Stimulated activated CD8-positive, alpha-beta memory T cell treated with anti-CD3 and anti-CD28 coated beads, Interleukin-2, amount 100 ng/mL, for 1 hour (primary cell): ENCODE results near the gene PAGR1.
A peak's percentile ranks its signal among the peaks of the same experiment; 100 is the strongest.
"Not testable (repeated sequence)": the region's sequence is repeated elsewhere in the genome, so short reads cannot be mapped to it uniquely, and the experiment has no call there.

Experiments
- DNase-seq, 2 donors: peaks; one replicate each; pipeline ENCODE4 v3.0.0-alpha.2; 2020; ENCODE audit warnings: low read depth in 2 of 2

PAGR1 gene

DNA sequence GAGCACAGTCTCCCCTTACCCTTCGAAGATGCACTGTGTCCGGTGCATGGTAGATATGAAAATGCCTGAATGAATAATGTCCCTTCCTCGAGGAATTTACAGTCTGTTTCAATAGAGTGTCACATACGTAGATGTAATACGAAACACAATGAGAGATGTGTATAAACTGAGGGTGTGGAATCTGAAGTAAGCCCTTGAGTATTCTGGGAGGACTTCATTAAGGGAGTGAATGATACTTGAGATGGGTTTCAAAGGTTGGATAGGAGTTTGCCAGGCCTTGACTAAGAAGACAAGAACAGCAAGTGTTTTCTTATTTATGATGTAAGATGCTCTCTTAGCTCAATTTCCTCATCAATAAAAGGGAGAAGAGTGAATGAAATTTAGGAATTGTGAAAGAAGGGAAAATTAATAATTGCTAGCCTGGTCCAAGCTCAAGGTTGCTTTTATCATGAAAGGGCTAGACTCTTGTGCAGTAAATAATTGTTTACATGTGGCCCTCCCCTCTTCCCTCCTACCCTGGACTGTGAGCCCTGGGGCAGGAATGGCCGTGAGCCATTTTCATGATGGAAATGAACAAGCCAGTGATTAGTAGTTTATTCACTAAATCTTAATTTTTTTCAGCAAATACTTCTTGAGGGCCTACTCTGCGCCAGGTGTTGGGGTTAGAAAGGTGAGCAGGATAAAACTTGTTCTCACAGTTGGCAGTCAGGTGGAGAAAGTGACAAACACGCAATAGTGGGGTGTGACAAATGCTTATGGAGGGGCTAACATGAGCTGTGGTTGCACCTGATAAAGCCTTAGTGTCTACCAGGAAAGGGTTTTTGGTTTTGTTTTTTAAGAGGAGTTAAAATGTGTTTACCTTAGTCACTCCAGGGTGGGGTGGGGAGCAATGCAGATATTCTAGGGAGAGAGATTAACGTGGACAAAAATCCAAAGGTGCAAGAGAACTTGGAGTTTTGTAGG, 23.8 kb upstream of the PAGR1 start:
- DNase-seq: no peak

DNA sequence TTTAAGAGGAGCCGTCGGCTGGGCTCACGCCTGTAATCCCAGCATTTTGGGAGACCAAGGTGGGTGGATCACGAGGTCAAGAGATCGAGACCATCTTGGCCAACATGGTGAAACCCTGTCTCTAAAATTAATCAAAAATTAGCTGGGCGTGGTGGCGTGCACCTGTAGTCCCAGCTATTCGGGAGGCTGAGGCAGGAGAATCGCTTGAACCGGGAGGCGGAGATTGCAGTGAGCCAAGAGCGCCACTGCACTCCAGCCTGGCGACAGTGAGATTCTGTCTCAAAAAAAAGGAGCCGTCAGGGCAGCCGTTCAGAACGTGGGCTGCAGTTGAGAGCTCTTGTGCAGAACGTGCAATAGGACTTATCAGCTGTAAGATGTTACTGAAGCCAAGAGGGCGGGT, 22.8 kb upstream of the PAGR1 start:
- not testable (repeated sequence) for DNase-seq

DNA sequence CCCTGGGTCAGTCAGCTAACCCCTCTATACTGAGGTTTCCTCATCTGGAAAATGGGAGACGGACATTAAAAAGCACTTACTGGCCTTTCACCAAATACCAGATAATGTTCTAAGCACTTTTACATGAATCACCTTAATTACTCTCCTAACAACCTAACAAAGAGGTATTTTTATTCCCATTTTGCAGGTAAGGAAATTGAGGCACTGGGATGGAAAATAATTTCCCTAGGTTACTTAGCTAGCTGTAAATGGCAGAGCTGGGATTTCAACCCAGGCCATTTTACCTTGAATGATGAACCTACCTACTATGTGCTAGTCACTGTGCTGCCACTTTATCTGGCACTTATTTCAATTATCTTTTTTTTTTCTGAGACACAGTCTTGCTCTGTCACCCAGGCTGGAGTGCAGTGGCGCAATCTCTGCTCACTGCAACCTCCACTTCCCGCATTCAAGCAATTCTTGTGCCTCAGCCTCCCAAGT, 21.7 kb upstream of the PAGR1 start:
- no peak for DNase-seq

DNA sequence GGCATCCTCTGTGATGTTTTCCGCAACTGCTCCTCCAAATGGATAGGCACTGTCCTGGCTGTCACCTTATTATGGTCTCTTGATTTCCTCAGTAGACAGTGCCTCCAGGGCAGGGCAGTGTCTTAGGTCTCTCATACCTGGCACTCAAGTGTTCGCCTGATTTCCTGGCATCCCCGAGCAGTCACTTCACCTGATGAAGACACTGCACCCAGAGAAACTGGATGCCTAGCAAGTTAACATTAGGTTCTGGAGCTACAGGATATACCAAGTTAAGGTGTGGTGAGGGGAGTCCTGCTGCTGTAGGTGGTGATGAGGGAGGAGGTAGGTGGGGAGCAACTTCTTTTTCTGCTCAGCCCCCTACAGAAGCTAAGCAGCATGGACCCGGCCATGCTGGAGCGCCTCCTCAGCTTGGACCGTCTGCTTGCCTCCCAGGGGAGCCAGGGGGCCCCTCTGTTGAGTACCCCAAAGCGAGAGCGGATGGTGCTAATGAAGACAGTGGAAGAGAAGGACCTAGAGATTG, 13.5 kb upstream of the PAGR1 start:
- no peak for DNase-seq

DNA sequence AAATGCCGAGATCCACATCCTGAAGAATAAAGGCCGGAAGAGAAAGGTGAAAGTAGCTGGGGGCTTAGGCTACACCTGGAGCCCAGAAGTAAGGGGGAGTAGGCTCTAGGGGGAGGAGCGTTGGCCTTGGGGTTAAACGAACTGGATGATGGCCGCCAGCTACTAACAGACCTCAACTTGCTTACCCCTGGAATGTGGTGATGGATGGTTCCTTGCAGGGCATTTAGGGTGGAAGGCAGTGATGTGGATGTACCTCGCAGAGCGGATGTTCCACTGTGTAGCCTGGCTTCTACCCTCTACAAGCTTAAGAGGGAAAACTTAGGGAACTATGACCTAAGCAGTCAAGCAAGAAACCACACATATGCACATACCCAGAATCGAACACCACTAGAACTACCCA, 11.9 kb upstream of the PAGR1 start:
- no peak for DNase-seq

DNA sequence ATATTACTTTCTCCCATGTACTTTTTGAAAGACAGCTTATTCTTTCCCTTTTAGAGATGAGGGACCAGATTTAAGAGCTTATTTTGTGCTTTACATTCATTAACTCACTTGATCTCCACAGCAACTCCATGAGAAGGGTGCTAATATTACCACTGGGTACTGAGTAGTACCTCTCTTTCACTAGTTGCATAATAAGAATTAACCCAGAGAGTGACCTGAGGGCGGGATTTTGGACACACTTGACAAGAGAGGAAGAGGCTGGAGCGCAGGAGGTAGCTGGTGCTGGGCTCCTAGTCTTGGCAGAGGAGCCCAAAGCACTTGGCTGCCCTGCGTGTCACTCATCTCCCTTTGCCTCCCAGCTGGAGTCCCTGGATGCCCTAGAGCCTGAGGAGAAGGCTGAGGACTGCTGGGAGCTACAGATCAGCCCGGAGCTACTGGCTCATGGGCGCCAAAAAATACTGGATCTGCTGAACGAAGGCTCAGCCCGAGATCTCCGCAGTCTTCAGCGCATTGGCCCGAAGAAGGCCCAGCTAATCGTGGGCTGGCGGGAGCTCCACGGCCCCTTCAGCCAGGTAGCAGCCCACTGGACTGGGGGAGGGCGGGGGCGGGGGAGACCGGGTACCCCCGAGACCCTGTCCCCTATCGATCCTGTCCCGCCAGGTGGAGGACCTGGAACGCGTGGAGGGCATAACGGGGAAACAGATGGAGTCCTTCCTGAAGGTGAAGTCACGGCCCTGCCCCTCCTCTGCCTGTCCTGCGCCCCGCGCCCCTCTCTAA, 11.3 kb upstream of the PAGR1 start:
- no peak for DNase-seq

DNA sequence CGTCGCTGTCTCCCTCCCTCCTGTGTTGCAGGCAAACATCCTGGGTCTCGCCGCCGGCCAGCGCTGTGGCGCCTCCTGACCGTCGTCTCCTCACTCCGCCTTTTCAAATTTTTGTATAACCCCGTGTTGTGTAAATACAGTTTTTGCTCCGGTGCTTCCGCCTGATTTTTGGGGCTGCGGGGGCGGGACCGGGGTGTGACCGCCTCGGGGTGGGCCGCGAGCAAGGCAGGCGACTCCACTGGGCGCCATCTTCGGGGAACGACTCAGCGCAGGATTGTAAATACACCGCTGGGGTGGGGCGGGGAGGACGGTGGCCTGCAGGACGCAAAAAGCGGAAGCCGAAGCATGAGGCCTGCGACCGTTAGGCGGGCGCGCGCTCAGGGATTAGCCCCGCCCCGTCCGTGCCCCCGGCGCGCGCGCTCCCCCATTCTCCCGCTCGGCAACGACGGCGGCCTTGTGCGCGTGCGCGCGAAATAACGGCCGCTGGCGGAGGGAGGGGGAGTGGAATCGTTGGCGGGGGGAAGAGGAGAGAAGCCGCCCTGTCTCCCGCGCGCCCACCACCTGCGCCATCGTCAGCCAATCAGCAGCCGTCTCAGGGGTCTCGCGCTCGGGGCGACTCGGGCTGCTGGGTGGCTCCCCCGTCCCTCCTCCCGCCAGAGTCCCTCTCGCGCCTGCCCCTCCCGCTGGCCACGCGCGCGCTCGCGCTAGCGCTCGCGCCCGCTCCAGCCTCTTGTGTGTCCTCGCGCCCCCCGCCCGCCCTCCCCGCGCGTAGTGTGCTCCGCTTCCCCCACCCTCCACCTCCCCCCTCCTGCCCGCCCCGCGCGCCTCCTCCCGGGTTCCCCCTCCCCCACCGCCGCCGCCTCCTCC, 10.5 kb upstream of the PAGR1 start:
- DNase-seq: peak; percentile 92 to 96

DNA sequence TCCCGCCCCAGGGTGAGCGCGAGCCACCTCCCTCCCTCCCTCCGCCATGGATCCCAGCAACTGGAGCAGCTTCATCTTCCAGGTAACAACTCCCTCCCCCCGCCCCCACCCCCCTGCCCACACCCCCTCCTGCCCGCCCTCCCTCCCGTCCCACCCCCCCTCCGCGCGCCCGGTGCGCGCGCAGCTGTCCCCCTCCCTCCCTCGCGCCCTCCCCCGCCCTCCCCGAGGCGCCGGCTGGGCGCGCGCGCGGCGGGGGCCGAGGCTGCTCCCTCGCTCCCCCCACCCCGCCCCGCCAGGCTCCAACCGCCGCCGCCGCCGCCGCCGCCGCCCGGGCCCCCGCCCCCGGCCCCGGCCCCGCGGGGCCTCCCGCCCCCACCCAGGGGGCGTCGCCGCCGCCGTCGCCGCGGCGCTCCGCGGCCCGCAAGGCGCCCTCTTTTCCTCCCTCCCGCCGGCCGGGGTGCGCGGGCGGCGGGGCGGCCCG, 9.8 kb upstream of the PAGR1 start, which contains the start of gene MAZ:
Gene MAZ, plus strand, starts transcription at position 431 of the 481 bp plus-strand sequence. CDS start 173 bp downstream, outside the sequence.
- DNase-seq: peak in 1 of 2 donors; percentile 62

DNA sequence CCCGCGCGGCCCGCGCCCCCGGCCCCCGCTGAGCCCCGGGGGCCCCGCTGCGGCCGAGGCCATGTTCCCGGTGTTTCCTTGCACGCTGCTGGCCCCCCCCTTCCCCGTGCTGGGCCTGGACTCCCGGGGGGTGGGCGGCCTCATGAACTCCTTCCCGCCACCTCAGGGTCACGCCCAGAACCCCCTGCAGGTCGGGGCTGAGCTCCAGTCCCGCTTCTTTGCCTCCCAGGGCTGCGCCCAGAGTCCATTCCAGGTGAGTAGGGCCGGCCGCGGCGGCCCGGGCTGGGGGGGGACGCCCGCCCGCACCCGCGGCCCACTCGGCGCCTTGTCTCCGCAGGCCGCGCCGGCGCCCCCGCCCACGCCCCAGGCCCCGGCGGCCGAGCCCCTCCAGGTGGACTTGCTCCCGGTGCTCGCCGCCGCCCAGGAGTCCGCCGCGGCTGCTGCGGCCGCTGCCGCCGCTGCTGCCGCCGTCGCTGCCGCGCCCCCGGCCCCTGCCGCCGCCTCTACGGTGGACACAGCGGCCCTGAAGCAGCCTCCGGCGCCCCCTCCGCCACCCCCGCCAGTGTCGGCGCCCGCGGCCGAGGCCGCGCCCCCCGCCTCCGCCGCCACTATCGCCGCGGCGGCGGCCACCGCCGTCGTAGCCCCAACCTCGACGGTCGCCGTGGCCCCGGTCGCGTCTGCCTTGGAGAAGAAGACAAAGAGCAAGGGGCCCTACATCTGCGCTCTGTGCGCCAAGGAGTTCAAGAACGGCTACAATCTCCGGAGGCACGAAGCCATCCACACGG, 9.1 kb upstream of the PAGR1 start:
- DNase-seq: no peak

DNA sequence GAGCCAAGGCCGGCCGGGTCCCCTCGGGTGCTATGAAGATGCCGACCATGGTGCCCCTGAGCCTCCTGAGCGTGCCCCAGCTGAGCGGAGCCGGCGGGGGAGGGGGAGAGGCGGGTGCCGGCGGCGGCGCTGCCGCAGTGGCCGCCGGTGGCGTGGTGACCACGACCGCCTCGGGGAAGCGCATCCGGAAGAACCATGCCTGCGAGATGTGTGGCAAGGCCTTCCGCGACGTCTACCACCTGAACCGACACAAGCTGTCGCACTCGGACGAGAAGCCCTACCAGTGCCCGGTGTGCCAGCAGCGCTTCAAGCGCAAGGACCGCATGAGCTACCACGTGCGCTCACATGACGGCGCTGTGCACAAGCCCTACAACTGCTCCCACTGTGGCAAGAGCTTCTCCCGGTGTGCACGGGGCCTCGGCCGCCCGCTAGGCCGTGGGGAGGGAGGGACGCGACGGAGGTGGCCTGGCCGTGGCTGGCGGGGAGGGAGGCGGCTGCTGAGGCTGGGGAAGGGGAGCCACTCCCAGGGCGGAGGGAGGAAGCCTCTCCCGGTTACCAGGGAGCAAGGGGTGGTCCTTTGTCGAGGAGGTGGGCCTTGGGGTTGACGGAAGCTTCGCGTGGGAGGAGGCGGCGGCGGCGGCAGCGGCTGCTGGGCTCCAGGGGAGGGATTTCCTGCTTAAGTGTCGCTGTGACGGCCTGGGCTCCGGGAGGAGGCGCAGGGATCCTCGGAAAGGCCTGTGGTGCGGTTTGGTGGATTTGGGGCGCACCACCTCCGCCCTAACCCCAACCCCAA, 8.3 kb upstream of the PAGR1 start:
- peak; percentile 68 to 73 for DNase-seq

DNA sequence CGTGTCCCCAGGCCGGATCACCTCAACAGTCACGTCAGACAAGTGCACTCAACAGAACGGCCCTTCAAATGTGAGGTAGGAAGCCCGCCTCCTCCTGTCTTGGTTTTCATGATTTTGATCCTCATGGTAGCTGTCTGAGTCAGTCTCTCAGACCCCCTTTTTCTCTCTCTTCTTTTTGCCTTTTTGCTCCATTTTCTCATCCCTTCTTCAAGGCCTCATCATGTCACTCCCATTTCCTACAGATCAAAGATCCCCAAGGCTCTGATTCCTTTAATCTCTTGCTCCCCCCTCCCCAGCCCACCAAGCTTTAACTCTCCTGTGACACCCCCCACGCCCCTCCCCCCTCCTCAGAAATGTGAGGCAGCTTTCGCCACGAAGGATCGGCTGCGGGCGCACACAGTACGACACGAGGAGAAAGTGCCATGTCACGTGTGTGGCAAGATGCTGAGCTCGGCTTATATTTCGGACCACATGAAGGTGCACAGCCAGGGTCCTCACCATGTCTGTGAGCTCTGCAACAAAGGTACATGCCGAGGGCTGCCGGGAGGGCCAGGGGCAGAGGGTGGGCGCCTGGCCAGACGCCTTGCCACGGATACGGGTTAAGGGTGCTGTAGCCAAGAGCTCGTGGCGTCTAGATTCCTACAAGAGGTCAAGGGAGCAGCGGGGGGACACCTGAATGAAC, 7.6 kb upstream of the PAGR1 start:
- DNase-seq: no peak

DNA sequence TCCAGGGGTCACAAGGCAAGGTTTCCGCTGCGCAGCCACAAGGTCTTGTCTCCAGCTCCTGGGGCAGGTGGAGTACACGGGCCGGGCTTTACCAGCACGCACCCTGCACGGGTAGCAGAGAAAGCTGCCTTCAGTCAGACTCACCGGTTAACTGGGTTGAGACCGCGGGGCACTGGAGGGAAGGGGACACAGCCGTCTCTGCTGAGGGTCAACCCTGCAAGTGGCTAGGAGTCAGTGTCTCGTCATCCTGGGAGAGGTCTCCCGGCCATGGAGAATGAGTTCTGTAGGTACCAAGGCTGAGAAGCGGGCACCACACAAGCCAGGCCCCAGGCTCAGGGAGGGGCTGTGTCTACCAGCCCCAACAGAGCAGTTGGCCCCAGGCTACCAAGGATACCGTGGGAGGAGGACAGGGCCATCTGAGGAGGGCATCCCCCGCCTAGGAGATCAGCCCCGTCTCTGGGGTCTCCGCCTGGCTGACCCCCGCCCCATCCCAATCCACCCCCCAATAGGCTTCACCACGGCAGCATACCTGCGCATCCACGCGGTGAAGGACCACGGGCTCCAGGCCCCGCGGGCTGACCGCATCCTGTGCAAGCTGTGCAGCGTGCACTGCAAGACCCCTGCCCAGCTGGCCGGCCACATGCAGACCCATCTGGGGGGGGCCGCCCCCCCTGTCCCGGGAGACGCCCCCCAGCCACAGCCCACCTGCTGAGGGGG, 6.8 kb upstream of the PAGR1 start:
- DNase-seq: no peak

DNA sequence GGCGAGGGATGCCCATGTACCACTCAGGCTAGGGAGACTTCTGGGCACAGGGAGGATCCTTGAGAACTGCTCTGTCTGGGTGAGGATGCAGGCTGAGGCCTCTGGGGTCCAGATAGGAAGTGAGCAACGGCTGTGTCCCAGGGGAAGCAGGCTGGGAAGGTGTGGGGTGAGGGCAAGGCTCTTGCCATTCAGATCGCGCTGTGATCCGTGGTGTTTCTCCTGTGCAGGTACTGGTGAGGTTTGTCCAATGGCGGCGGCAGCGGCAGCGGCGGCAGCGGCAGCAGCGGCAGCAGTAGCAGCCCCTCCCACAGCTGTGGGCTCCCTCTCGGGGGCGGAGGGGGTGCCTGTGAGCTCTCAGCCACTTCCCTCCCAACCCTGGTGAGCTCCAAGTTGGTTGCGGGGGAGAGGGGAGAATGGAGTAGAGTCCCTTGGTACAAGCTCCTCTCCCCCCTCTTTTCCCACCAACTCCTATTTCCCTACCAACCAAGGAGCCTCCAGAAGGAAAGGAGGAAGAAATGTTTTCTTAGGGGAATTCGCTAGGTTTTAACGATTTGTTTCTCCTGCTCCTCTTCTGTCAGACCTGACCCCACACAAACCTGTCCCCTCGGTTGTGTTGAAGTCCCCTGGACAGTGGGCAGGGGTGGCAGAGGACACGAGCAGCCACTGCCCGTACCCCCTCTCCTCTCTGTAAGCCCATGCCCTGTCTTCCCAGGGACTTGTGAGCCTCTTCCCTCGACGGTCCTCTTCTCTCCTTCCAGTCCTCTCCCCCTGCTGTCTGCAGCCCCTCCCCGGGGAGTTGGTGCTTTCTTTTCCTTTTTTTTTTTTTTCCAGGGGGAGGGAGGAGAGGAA, 5.9 kb upstream of the PAGR1 start:
- DNase-seq: no peak

DNA sequence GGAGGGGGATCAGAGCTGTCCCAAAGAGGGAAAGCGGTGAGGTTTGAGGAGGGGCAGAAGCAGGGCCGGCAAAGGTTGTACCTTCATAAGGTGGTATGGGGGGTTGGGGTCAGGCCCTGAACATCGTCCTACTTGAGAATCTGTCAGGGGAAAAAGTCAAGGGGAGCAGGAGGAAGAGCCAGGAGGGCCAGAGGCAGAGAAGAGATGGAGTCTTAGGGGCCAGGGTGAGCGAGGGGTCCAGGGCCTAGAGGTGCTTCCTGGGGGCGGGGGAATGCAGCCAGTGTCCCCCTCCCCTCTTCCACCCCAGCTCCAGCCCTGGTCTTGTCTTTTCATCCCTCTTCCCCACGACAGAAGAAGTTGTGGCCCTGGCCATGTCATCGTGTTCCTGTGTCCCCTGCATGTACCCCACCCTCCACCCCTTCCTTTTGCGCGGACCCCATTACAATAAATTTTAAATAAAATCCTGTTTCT, 5.2 kb upstream of the PAGR1 start:
- DNase-seq: no peak

DNA sequence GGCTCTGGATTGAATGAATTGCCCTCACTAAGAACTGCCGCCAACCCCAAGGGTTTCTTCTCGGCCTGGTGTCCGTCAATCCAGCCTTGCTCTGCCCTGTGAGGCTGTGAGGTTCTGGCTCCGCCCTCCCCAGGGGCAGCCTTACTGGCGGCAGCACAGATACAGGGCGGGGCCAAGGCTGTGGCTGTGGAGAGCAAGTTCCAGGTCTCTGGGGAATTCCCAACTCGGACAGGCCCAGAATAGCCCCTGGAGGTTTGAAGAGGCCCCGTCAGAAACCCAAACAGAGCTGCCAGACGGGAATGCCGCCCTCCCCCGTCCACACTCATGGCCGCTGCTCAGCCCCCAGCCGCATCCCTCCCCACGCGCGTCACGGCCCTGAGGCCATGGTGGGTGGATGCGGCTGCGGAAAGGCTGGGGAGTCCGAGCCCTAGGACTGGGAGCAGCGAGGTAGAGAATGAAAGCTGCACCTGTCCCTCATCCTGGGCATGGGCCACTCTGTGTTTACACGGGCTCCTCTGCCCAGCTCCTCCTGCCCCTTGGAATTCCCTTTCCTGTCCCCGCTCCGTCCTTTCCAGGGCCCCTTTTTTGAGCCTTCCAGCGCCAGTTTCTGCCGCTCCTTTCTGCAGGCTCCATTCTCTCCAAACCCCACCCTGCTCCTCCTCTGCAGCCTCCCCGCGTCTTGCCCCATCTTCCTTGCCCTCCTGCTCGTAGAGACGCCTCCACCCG, 4.6 kb upstream of the PAGR1 start:
- DNase-seq: no peak

DNA sequence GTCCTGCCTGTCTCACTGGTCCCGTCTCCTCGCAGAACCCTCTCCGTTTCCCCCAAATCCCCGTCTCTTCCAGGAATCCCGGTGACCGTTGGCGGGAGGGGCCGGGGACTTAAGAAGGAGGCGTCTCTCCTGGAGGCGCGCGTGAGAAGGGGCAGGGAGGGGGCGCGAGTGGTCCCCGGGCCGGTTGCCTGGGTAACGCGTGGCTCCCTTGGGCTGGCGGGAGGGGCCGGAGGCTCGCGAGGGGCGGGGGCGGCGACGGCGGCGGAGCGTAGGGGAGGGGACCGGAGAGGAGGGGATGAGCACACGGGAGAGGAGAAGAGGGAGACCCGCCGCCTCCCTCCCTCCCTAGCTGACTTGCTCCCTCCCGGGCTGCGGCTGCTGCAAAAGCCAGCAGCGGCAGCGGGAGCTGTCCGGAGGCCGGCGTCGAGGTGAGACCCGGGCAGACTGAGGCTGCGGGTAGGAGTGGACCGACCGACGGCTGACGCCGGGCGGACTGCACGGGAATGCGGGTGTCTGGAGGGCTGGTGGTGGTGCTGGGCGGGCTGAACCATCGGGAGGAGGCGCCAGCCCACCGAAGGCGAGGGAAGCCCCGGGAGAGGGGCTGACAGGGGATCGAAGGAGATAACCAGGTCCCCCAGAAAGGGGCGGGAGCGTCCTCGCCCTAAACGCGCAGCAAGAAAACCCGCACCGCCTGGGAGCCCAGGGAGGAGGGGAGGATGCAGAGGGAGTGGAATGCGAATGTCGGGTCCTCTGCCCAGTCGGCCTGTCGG, 3.9 kb upstream of the PAGR1 start, which contains the start of gene PRRT2:
Gene PRRT2, plus strand, starts transcription at position 298 of the 770 bp plus-strand sequence. CDS start 862 bp downstream, outside the sequence.
- DNase-seq: no peak
